Endothelial cell of umbilical vein (primary cell): ENCODE results near the gene KISS1R. TPM values are rescaled to one million over a fixed set of nuclear protein-coding genes. Genes with fewer than 3 reads are reported as not detected.

Experiments used
- BruUV-seq: library from RNA; stranded (reverse); fragments of 400-500 nt; replicated peaks from 2 replicates; lab custom pipeline; 2021; lab: Mats Ljungman, UMichigan
- CTCF ChIA-PET: fragments of 300-600, 350-600 bp; sonication (Branson Sonifier 250); formaldehyde crosslinking; loops from one replicate; lab custom pipeline; 2021; ENCODE audit warnings: antibody characterized with exemption, inconsistent platforms; lab: Charles Lee
- POLR2A ChIA-PET: fragments of 300-600, 350-600 bp; sonication (Branson Sonifier 250); formaldehyde crosslinking; loops from one replicate; lab custom pipeline; 2021; ENCODE audit warnings: antibody characterized with exemption, inconsistent platforms; lab: Charles Lee
- DNase-seq: peaks from one replicate; pipeline ENCODE4 v3.0.0-alpha.2; 2011; ENCODE audit warnings: low read depth, low spot score
- FAIRE-seq: peaks from 2 replicates; lab custom pipeline; 2011; peaks lifted over from hg19 to GRCh38; lab: Jason Lieb, UNC
- H2AFZ ChIP-seq: 2 replicates; pipeline ENCODE4 v1.6.0; 2012; ENCODE audit warnings: low read depth, low read length, control low read depth, inconsistent platforms
- H3K27ac ChIP-seq: 2 replicates; pipeline ENCODE4 v1.5.1; 2011; ENCODE audit warnings: low read depth, mild to moderate bottlenecking, control low read depth, low read length, moderate library complexity; ENCODE audit not compliant: insufficient read depth
- H3K27me3 ChIP-seq, 2 experiments: 2 replicates each; pipeline versions ENCODE4 v1.6.0 to v1.6.1; 2011; ENCODE audit warnings: low read length in 2 of 2, mixed read lengths in 1 of 2; ENCODE audit not compliant: control insufficient read depth in 2 of 2, insufficient read depth in 2 of 2
- H3K36me3 ChIP-seq, 2 experiments: 2 replicates in 1 of 2; 3 replicates in 1 of 2; pipeline ENCODE4 v1.5.1; 2011; ENCODE audit warnings: low read length in 2 of 2, mild to moderate bottlenecking in 1 of 2, moderate library complexity in 1 of 2; ENCODE audit not compliant: control insufficient read depth in 2 of 2, insufficient read depth in 2 of 2; ENCODE audit errors: extremely low read depth in 1 of 2
- H3K4me1 ChIP-seq: 3 replicates; pipeline ENCODE4 v1.5.1; 2011; ENCODE audit warnings: mild to moderate bottlenecking, low read length; ENCODE audit not compliant: control insufficient read depth, insufficient read depth; ENCODE audit errors: extremely low read depth
- H3K4me2 ChIP-seq: 2 replicates; pipeline ENCODE4 v1.6.1; 2011; ENCODE audit warnings: low read length, control low read depth, mixed read lengths; ENCODE audit not compliant: insufficient read depth
- H3K4me3 ChIP-seq, 3 experiments: fragments of 200-600 bp in 1 of 3; sonication (generic), shearing (Covaris generic) in 1 of 3; replicated peaks in 1 of 3; 2 replicates each; pipeline ENCODE4 v1.5.1; 2011 to 2016; ENCODE audit warnings: control low read depth in 3 of 3, low read length in 3 of 3, mild to moderate bottlenecking in 2 of 3, inconsistent platforms in 1 of 3, low read depth in 1 of 3, moderate library complexity in 1 of 3; ENCODE audit not compliant: insufficient read depth in 1 of 3
- H3K79me2 ChIP-seq: 2 replicates; pipeline ENCODE4 v1.6.0; 2012; ENCODE audit warnings: low read length, inconsistent platforms; ENCODE audit not compliant: control insufficient read depth, insufficient read depth
- H3K9ac ChIP-seq: replicated peaks from 2 replicates; pipeline ENCODE3; 2011; ENCODE audit warnings: low read length, control low read depth; ENCODE audit not compliant: insufficient read depth; ENCODE audit errors: extremely low read depth
- H3K9me1 ChIP-seq: replicated peaks from 3 replicates; pipeline ENCODE4 v1.6.0; 2011; ENCODE audit warnings: mild to moderate bottlenecking, low read length; ENCODE audit not compliant: control insufficient read depth, insufficient read depth; ENCODE audit errors: extremely low read depth
- H3K9me3 ChIP-seq: replicated peaks from 2 replicates; pipeline ENCODE4 v1.5.1; 2012; ENCODE audit warnings: low read length, inconsistent platforms; ENCODE audit not compliant: control insufficient read depth, insufficient read depth
- H4K20me1 ChIP-seq: replicated peaks from 2 replicates; pipeline ENCODE3; 2011; ENCODE audit warnings: mild to moderate bottlenecking, low read length; ENCODE audit not compliant: control insufficient read depth, insufficient read depth; ENCODE audit errors: extremely low read depth
- EZH2 ChIP-seq: IDR thresholded peaks from 2 replicates; pipeline ENCODE4 v1.6.1; 2012; ENCODE audit warnings: borderline replicate concordance, low read depth, mild to moderate bottlenecking, moderate library complexity, low read length, inconsistent platforms; ENCODE audit not compliant: severe bottlenecking
- FOS ChIP-seq: IDR thresholded peaks from 2 replicates; pipeline ENCODE4 v1.6.1; 2011; ENCODE audit warnings: mild to moderate bottlenecking, low read length, moderate library complexity, borderline replicate concordance; ENCODE audit not compliant: insufficient read depth
- GATA2 ChIP-seq: IDR thresholded peaks from 2 replicates; pipeline ENCODE4 v1.7.0; 2011; ENCODE audit warnings: low read depth, mild to moderate bottlenecking, moderate library complexity, mixed read lengths, low read length; ENCODE audit not compliant: insufficient read length, insufficient read depth
- JUN ChIP-seq: IDR thresholded peaks from 2 replicates; pipeline ENCODE4 v1.6.1; 2011; ENCODE audit warnings: borderline replicate concordance, low read depth; ENCODE audit not compliant: insufficient read length, insufficient read depth
- MYC ChIP-seq: IDR thresholded peaks from one replicate; pipeline ENCODE4 v1.6.1; 2011; ENCODE audit warnings: mild to moderate bottlenecking, low read depth, low read length
- POLR2A ChIP-seq: IDR thresholded peaks from 2 replicates; pipeline ENCODE4 v1.6.1; 2012; ENCODE audit warnings: low read depth, mild to moderate bottlenecking, control low read depth, low read length
- POLR2AphosphoS5 ChIP-seq: IDR thresholded peaks from 2 replicates; pipeline ENCODE4 v1.6.1; 2012; ENCODE audit warnings: low read depth, mild to moderate bottlenecking, control low read depth, low read length, moderate library complexity; ENCODE audit not compliant: insufficient read depth
- dilution Hi-C: fragments of 300-500 bp; cut with MboI; formaldehyde crosslinking; loops from one replicate; pipeline ENCODE4 v1.15.0; 2019; ENCODE audit warnings: low sequenced_read_pairs; ENCODE audit not compliant: extremely low pct_ligation_motif_present
- intact Hi-C: fragments of 100-400 bp; cut with micrococcal nuclease; formaldehyde crosslinking; loops from one replicate; pipeline ENCODE4 v1.10.0; 2022
- polyA plus RNA-seq, 4 experiments: library from polyadenylated mRNA; depleted of rRNA in 3 of 4; stranded (reverse) in 3 of 4; unstranded in 1 of 4; fragments of >200 nt; gene quantifications; 2 replicates each; pipeline versions ENCODE4 v1.2.1 to v1.2.3, GENCODE V29; 2011 to 2012; ENCODE audit warnings: missing spikeins in 1 of 4
- total RNA-seq: library from RNA; stranded (reverse); gene quantifications from 2 replicates; pipeline ENCODE4 v1.2.3, GENCODE V29; 2021
- TF ChIP-seq, protein P1 (sequence below): IDR thresholded peaks from 2 replicates; pipeline ENCODE4 v1.6.1; 2011; ENCODE audit not compliant: insufficient read depth, insufficient read length
- TF ChIP-seq, protein P2 (sequence below), 2 donors: IDR thresholded peaks; 1 replicate in 1 of 2; 2 replicates in 1 of 2; pipeline ENCODE4 v1.5.1; 2011; ENCODE audit warnings: low read length in 2 of 2, mild to moderate bottlenecking in 2 of 2, moderate library complexity in 2 of 2, control low read depth in 1 of 2, inconsistent platforms in 1 of 2, low read depth in 1 of 2; ENCODE audit not compliant: insufficient read depth in 1 of 2; ENCODE audit errors: extremely low read depth in 1 of 2

Gene KISS1R
- total and polyA plus RNA-seq, 2 donors (not counting 3 experiments of a cell fraction or from before 2014, with no cell fraction given), result not detected

DNA sequence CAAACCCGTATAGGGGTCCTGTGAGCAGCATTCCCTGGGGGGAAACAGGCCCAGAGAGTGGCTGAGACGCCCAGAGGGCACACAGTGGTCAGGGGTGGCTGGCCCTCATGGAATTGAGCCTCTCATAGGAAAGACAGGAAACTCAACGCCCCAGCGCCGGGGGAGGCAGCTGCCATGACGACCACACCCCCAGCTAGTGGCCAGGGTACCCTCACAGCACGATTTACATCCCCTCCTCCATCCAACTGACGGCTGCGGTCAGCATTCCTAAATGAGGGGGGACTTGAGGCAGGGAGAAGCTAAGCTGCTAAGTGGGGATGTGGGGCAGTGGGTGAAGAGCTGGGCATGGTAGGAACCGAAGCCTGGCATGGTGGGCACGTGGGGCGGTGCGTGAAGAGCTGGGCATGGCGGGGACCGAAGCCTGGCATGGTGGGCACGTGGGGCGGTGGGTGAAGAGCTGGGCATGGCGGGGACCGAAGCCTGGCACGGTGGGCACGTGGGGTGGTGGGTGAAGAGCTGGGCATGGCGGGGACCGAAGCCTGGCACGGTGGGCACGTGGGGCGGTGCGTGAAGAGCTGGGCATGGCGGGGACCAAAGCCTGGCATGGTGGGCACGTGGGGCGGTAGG, 34.1 kb upstream of the KISS1R start:
- Histone ChIP-seq H3K4me2 (no peak overlapping the region), H3K27ac (no peak overlapping the region), H3K4me1 (no peaks in the 10 kb centered on the region), H3K9ac (no peak overlapping the region), H3K36me3 (peaks cover 6 to 35% of the 10 kb centered on the region in 2 experiments), H3K9me3 (no peaks in the 10 kb centered on the region), H3K79me2 (no peaks in the 10 kb centered on the region), H3K27me3 (no peaks in the 10 kb centered on the region), H3K4me3 (no peak overlapping the region), H3K9me1 (no peaks in the 10 kb centered on the region), H4K20me1 (no peaks in the 10 kb centered on the region), H2AFZ (no peak overlapping the region)
- no peak for FAIRE-seq
- TF ChIP-seq GATA2 (no peak), POLR2A (no peak), FOS (no peak), JUN (no peak), MYC (no peak), POLR2AphosphoS5 (no peak), EZH2 (no peak)
- TF ChIP-seq, protein P1, sequence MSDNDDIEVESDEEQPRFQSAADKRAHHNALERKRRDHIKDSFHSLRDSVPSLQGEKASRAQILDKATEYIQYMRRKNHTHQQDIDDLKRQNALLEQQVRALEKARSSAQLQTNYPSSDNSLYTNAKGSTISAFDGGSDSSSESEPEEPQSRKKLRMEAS, result no peak
- TF ChIP-seq, protein P2, sequence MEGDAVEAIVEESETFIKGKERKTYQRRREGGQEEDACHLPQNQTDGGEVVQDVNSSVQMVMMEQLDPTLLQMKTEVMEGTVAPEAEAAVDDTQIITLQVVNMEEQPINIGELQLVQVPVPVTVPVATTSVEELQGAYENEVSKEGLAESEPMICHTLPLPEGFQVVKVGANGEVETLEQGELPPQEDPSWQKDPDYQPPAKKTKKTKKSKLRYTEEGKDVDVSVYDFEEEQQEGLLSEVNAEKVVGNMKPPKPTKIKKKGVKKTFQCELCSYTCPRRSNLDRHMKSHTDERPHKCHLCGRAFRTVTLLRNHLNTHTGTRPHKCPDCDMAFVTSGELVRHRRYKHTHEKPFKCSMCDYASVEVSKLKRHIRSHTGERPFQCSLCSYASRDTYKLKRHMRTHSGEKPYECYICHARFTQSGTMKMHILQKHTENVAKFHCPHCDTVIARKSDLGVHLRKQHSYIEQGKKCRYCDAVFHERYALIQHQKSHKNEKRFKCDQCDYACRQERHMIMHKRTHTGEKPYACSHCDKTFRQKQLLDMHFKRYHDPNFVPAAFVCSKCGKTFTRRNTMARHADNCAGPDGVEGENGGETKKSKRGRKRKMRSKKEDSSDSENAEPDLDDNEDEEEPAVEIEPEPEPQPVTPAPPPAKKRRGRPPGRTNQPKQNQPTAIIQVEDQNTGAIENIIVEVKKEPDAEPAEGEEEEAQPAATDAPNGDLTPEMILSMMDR (IDR thresholded peaks at IDR 0.05; ENCODE audit: extremely low read depth in 1 of 2, insufficient read depth in 1 of 2, low read depth in 1 of 2, low read length in 2 of 2), result no peak
- POLR2A ChIA-PET, result no interaction called here
- CTCF ChIA-PET, result interaction anchor here (1.2 kb wide), 1 partner anchor 26 kb away, joined by 4 read pairs; no protein-coding TSS in a partner anchor
- dilution Hi-C loops (no loop called here), intact Hi-C loops (no loop called here)
- no TSS peak for BruUV-seq
- DNase-seq, result no peak
